Measurements from ENCODE around the gene NRF1.
A peak's percentile ranks its signal among the peaks of the same experiment; 100 is the strongest.

The NRF1 gene

GRCh38 chr7:129780974-129781927 is 169.7 kb downstream of the NRF1 start:
- H3K36me3 Mint-ChIP-seq: no peaks in the 10 kb centered on the region
- peaks cover 41% of the 10 kb centered on the region for H3K4me1 Mint-ChIP-seq
- H3K27ac Mint-ChIP-seq: peak overlapping the region; percentile 74
- H3K9me3 Mint-ChIP-seq: no peaks in the 10 kb centered on the region
- H3K4me3 Mint-ChIP-seq: peak overlapping the region; percentile 87
- peaks cover 46% of the 10 kb centered on the region for H3K27me3 Mint-ChIP-seq

GRCh38 chr7:129781928-129782817 is 170.7 kb downstream of the NRF1 start:
- H3K4me3 Mint-ChIP-seq: peak overlapping the region; percentile 87
- no peaks in the 10 kb centered on the region for H3K9me3 Mint-ChIP-seq
- peak overlapping the region; percentile 74 for H3K27ac Mint-ChIP-seq
- H3K27me3 Mint-ChIP-seq: peaks cover 50% of the 10 kb centered on the region
- no peaks in the 10 kb centered on the region for H3K36me3 Mint-ChIP-seq
- H3K4me1 Mint-ChIP-seq: peaks cover 41% of the 10 kb centered on the region

GRCh38 chr7:129782818-129783583 is 171.5 kb downstream of the NRF1 start:
- H3K36me3 Mint-ChIP-seq: no peaks in the 10 kb centered on the region
- H3K4me1 Mint-ChIP-seq: peaks cover 41% of the 10 kb centered on the region
- peak overlapping the region; percentile 84 for H3K4me3 Mint-ChIP-seq
- peak overlapping the region; percentile 4 for H3K27ac Mint-ChIP-seq
- H3K9me3 Mint-ChIP-seq: no peaks in the 10 kb centered on the region
- H3K27me3 Mint-ChIP-seq: peaks cover 48% of the 10 kb centered on the region

GRCh38 chr7:129783584-129783919 is 172.0 kb downstream of the NRF1 start:
- Mint-ChIP-seq H3K4me1 (peaks cover 39% of the 10 kb centered on the region), H3K27ac (peak overlapping the region; percentile 4), H3K36me3 (no peaks in the 10 kb centered on the region), H3K4me3 (peak overlapping the region; percentile 53), H3K9me3 (no peaks in the 10 kb centered on the region), H3K27me3 (peaks cover 43% of the 10 kb centered on the region)

- no peak overlapping the region for H3K27ac Mint-ChIP-seq
- H3K4me1 Mint-ChIP-seq: peaks cover 39% of the 10 kb centered on the region
- no peaks in the 10 kb centered on the region for H3K36me3 Mint-ChIP-seq
- H3K9me3 Mint-ChIP-seq: no peaks in the 10 kb centered on the region
- no peak overlapping the region for H3K4me3 Mint-ChIP-seq
- H3K27me3 Mint-ChIP-seq: peaks cover 44% of the 10 kb centered on the region
Measured at GRCh38 chr7:129784437-129784782, 172.9 kb downstream of the NRF1 start.

- H3K27me3 Mint-ChIP-seq: peaks cover 46% of the 10 kb centered on the region
- H3K27ac Mint-ChIP-seq: no peak overlapping the region
- H3K9me3 Mint-ChIP-seq: no peaks in the 10 kb centered on the region
- peaks cover 39% of the 10 kb centered on the region for H3K4me1 Mint-ChIP-seq
- H3K4me3 Mint-ChIP-seq: peak overlapping the region; percentile 47
- H3K36me3 Mint-ChIP-seq: no peaks in the 10 kb centered on the region
Measured at GRCh38 chr7:129784783-129785684, 173.5 kb downstream of the NRF1 start.

GRCh38 chr7:129785685-129786514 is 174.4 kb downstream of the NRF1 start:
- Mint-ChIP-seq H3K9me3 (no peaks in the 10 kb centered on the region), H3K27ac (no peak overlapping the region), H3K4me1 (peaks cover 38% of the 10 kb centered on the region), H3K4me3 (peak overlapping the region; percentile 47), H3K36me3 (no peaks in the 10 kb centered on the region), H3K27me3 (peaks cover 49% of the 10 kb centered on the region)

- Mint-ChIP-seq H3K4me1 (peaks cover 31% of the 10 kb centered on the region), H3K9me3 (no peaks in the 10 kb centered on the region), H3K27me3 (peaks cover 43% of the 10 kb centered on the region), H3K36me3 (no peaks in the 10 kb centered on the region), H3K4me3 (no peak overlapping the region), H3K27ac (no peak overlapping the region)
Measured at GRCh38 chr7:129786825-129787563, 175.5 kb downstream of the NRF1 start.

GRCh38 chr7:129789000-129789399 is 177.5 kb downstream of the NRF1 start:
- H3K36me3 Mint-ChIP-seq: no peaks in the 10 kb centered on the region
- H3K27ac Mint-ChIP-seq: no peak overlapping the region
- H3K9me3 Mint-ChIP-seq: no peaks in the 10 kb centered on the region
- peaks cover 29% of the 10 kb centered on the region for H3K27me3 Mint-ChIP-seq
- H3K4me1 Mint-ChIP-seq: peaks cover 14% of the 10 kb centered on the region
- no peak overlapping the region for H3K4me3 Mint-ChIP-seq

GRCh38 chr7:129789652-129790051 is 178.1 kb downstream of the NRF1 start:
- Mint-ChIP-seq H3K36me3 (no peaks in the 10 kb centered on the region), H3K4me1 (peaks cover 14% of the 10 kb centered on the region), H3K27ac (no peak overlapping the region), H3K4me3 (no peak overlapping the region), H3K9me3 (no peaks in the 10 kb centered on the region), H3K27me3 (peaks cover 31% of the 10 kb centered on the region)

- Mint-ChIP-seq H3K36me3 (no peaks in the 10 kb centered on the region), H3K9me3 (no peaks in the 10 kb centered on the region), H3K4me3 (no peak overlapping the region), H3K4me1 (peaks cover 11% of the 10 kb centered on the region), H3K27ac (no peak overlapping the region), H3K27me3 (peaks cover 27% of the 10 kb centered on the region)
Measured at GRCh38 chr7:129790136-129790535, 178.6 kb downstream of the NRF1 start.

GRCh38 chr7:129792721-129793120 is 181.2 kb downstream of the NRF1 start:
- H3K4me1 Mint-ChIP-seq: no peaks in the 10 kb centered on the region
- no peak overlapping the region for H3K27ac Mint-ChIP-seq
- peaks cover 8% of the 10 kb centered on the region for H3K27me3 Mint-ChIP-seq
- no peaks in the 10 kb centered on the region for H3K9me3 Mint-ChIP-seq
- no peak overlapping the region for H3K4me3 Mint-ChIP-seq
- no peaks in the 10 kb centered on the region for H3K36me3 Mint-ChIP-seq

GRCh38 chr7:129793506-129794310 is 182.2 kb downstream of the NRF1 start:
- Mint-ChIP-seq H3K27me3 (peaks cover 8% of the 10 kb centered on the region), H3K9me3 (no peaks in the 10 kb centered on the region), H3K27ac (no peak overlapping the region), H3K4me1 (no peaks in the 10 kb centered on the region), H3K36me3 (no peaks in the 10 kb centered on the region), H3K4me3 (no peak overlapping the region)

Measured in activated naive CD4-positive, alpha-beta T cell treated with anti-CD3 and anti-CD28 coated beads, Interleukin-2, amount 50 U/mL, for 24 hours (primary cell).